Body of pancreas (tissue), 4 donors: ENCODE measurements around the gene C4B.
"Not testable (repeated sequence)": the region's sequence is repeated elsewhere in the genome, so short reads cannot be mapped to it uniquely, and the experiment has no call there.

Experiments used
- POLR2A ChIP-seq, 3 donors: fragments of 450-650 bp; IDR thresholded peaks; one replicate each; pipeline ENCODE4 v1.6.1; 2016; ENCODE audit warnings: antibody characterized with exemption in 3 of 3, mild to moderate bottlenecking in 2 of 3
- TF ChIP-seq, protein P1 (sequence below), 7 experiments: fragments of 450-650 bp in 4 of 7; fragments of 200-600 bp in 3 of 7; sonication (generic) in 3 of 7; IDR thresholded peaks; one replicate each; pipeline ENCODE4 v1.5.1; 2016 to 2019; ENCODE audit warnings: antibody characterized with exemption in 7 of 7

- TF ChIP-seq, protein P1, sequence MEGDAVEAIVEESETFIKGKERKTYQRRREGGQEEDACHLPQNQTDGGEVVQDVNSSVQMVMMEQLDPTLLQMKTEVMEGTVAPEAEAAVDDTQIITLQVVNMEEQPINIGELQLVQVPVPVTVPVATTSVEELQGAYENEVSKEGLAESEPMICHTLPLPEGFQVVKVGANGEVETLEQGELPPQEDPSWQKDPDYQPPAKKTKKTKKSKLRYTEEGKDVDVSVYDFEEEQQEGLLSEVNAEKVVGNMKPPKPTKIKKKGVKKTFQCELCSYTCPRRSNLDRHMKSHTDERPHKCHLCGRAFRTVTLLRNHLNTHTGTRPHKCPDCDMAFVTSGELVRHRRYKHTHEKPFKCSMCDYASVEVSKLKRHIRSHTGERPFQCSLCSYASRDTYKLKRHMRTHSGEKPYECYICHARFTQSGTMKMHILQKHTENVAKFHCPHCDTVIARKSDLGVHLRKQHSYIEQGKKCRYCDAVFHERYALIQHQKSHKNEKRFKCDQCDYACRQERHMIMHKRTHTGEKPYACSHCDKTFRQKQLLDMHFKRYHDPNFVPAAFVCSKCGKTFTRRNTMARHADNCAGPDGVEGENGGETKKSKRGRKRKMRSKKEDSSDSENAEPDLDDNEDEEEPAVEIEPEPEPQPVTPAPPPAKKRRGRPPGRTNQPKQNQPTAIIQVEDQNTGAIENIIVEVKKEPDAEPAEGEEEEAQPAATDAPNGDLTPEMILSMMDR (IDR thresholded peaks at IDR 0.05), result not testable (repeated sequence)
- not testable (repeated sequence) for TF ChIP-seq POLR2A (IDR thresholded peaks at IDR 0.05)
Observed at GRCh38 chr6:32005991-32006529, 8.5 kb upstream of the C4B start.
